GM18499 (cell line): ENCODE data around the gene GNPDA2.

Experiments
- ATAC-seq: cut with Tn5 transposase; IDR thresholded peaks from one replicate; pipeline ENCODE4 v1.9.1; 2021; ENCODE audit warnings: moderate number of reproducible peaks; ENCODE audit not compliant: insufficient read depth, unreplicated experiment

Gene GNPDA2

GRCh38 chr4:44684648-44685047 is 41.7 kb downstream of the GNPDA2 start:
- ATAC-seq = no peak

GRCh38 chr4:44679060-44679459 is 47.3 kb downstream of the GNPDA2 start:
- peak; percentile 5 for ATAC-seq

GRCh38 chr4:44678094-44679041 is 48.0 kb downstream of the GNPDA2 start, which contains the start of gene GUF1:
Gene GUF1 (plus strand): TSS chr4:44678420. CDS start chr4:44678623, 203 bp downstream.
- ATAC-seq = peak; percentile 93

- ATAC-seq = no peak
These were observed 51.0 kb downstream of the GNPDA2 start for GRCh38 chr4:44675366-44675765.

- ATAC-seq = no peak
These were observed 51.9 kb downstream of the GNPDA2 start for GRCh38 chr4:44674471-44674870.

GRCh38 chr4:44671636-44672035 is 54.7 kb downstream of the GNPDA2 start:
- ATAC-seq = no peak

GRCh38 chr4:44670506-44671199 is 55.7 kb downstream of the GNPDA2 start:
- ATAC-seq = no peak

GRCh38 chr4:44668526-44668925 is 57.8 kb downstream of the GNPDA2 start:
- no peak for ATAC-seq

- ATAC-seq = no peak
These were observed 62.7 kb downstream of the GNPDA2 start for GRCh38 chr4:44663539-44664263.

GRCh38 chr4:44662623-44663005 is 63.7 kb downstream of the GNPDA2 start:
- ATAC-seq = no peak

- ATAC-seq = no peak
These were observed 64.3 kb downstream of the GNPDA2 start for GRCh38 chr4:44661940-44662622.

- ATAC-seq = no peak
These were observed 66.0 kb downstream of the GNPDA2 start for GRCh38 chr4:44660396-44660795.

- ATAC-seq = no peak
These were observed 74.4 kb downstream of the GNPDA2 start for GRCh38 chr4:44652002-44652401.
